ENCODE data around the gene PCCA. TPM values are rescaled to one million over a fixed set of nuclear protein-coding genes. Genes with fewer than 3 reads are reported as not detected.
A peak's percentile ranks its signal among the peaks of the same experiment; 100 is the strongest.

The PCCA gene
- total RNA-seq, 4 donors from 2014 or later: 46.9 to 66.0 (median 49.4) TPM

DNA sequence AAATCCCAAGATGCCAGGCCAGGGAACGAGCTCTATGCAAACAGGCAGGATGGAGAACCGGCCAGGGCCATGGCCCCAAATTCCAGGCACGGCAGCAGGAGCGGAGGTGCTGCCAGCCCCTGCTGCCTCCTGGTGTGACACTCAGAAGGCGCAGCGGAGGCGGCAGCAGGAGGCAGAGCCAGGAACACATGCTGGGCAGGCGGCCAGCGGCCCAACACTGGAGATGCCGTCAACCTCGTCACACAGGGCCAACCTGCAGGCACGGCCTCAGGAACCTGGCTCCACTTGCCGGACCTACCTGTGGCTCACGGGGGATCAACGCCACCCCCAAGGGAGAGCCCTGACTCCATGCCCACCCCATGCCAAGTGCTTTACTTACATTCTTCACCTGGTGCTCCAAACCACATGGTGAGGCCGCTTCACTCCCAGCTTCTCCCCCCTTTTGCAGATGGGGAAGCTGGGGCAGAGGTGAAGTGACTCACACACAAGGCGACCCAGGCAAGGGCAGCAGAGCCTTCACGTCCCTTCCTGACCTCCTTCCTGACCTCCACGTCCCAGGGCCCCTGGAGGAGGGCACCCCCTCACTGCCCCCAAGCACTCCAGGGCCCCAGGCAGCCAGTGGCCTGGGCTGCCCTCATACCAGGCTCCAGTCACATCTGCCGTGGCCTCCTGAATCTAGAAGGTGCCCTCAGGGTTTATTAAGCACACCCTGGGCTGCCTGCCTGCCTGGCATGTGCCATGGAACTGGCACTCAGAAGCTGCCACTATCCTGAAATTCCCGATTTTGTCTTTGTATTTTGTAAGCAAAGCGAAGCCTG, 456.2 kb downstream of the PCCA start:
- no peaks in the 10 kb centered on the region for H3K36me3 ChIP-seq
- H3K27ac ChIP-seq: no peak overlapping the region
- TF ChIP-seq, protein P1, sequence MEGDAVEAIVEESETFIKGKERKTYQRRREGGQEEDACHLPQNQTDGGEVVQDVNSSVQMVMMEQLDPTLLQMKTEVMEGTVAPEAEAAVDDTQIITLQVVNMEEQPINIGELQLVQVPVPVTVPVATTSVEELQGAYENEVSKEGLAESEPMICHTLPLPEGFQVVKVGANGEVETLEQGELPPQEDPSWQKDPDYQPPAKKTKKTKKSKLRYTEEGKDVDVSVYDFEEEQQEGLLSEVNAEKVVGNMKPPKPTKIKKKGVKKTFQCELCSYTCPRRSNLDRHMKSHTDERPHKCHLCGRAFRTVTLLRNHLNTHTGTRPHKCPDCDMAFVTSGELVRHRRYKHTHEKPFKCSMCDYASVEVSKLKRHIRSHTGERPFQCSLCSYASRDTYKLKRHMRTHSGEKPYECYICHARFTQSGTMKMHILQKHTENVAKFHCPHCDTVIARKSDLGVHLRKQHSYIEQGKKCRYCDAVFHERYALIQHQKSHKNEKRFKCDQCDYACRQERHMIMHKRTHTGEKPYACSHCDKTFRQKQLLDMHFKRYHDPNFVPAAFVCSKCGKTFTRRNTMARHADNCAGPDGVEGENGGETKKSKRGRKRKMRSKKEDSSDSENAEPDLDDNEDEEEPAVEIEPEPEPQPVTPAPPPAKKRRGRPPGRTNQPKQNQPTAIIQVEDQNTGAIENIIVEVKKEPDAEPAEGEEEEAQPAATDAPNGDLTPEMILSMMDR (IDR thresholded peaks at IDR 0.05): no peak
- TF ChIP-seq POLR2A (IDR thresholded peaks at IDR 0.05): no peak
- no peaks in the 10 kb centered on the region for H3K4me1 ChIP-seq
- peak in 1 of 3 donors; percentile 29 for DNase-seq
- H3K4me3 ChIP-seq: no peak overlapping the region
- no peaks in the 10 kb centered on the region for H3K9me3 ChIP-seq
- H3K27me3 ChIP-seq: no peaks in the 10 kb centered on the region

DNA sequence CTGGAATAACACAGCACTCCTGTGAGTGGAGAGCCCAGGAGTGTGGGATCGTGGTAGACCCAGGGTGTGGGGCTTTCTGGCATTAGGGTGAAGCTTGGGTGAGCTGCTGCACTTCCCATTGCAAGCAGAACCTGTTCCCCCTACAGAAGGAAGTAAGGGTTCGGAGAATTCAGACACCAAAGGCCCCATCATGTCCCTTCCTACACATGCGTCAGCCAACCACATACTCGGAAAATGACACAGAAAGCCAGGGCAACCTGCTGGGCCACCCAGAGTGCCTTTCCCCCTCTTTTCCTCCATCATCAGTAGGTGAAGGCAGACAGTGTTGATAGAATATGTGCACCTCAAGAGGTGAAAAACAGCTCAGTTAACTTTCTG, 456.8 kb downstream of the PCCA start:
- no peaks in the 10 kb centered on the region for H3K36me3 ChIP-seq
- no peaks in the 10 kb centered on the region for H3K9me3 ChIP-seq
- no peak for DNase-seq
- H3K27me3 ChIP-seq: no peaks in the 10 kb centered on the region
- no peaks in the 10 kb centered on the region for H3K4me1 ChIP-seq
- no peak overlapping the region for H3K4me3 ChIP-seq
- TF ChIP-seq POLR2A (IDR thresholded peaks at IDR 0.05): no peak
- TF ChIP-seq, protein P1 (IDR thresholded peaks at IDR 0.05): no peak
- H3K27ac ChIP-seq: no peak overlapping the region

DNA sequence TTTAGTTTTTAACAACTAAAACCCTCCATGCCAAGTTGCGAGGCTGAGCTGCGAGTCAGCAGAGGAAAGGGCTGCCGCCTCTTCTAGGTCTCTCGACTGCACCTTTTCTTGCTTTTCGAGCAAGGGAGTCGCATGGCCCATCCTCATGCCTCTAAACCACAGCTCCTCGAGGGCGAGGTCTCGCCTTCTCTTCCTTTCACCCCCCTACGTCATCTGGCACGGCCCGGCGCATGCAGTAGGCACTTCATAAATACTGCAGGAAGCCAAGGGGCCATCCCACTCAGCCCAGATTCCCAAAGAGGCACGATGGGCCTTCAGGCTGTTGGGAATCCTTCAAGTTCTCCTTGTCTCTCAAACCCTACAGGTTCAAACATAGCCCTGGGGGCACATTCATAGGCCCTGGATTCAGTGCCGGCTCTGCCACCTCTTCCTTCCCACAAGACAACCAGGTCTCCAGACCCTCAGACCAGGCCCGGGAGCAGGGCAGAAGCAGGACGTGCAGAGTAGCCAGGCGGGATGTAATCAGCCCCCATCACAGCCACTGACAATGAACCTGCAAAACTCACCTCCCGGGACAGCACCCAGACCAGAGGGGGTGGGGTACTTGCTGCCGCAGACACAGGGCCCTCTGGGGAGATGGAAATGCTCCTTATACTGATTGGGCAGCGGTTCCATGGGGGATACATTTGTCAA, 458.0 kb downstream of the PCCA start:
- H3K27ac ChIP-seq: no peak overlapping the region

DNA sequence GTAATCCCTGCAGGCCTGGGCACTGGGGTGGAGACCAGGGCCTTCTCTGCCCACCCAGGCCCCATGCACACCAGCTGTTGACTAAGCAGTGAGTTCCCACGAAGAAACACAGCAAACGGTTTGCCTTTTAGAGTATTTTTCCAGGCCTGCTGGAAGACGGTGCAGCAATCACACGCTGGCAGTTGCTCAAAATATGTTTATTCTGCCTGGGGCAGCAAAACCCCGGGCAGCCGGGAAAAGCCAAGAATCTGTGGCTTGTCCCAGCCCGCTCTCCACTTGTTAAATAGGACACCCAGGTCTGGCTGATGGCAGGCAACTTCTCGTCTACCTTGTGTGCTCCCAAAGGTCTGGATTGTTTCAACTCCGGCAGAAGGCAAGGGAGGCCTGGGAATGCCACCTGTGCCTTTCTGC, 458.9 kb downstream of the PCCA start:
- H3K36me3 ChIP-seq: no peaks in the 10 kb centered on the region
- TF ChIP-seq, protein P1 (IDR thresholded peaks at IDR 0.05): no peak
- TF ChIP-seq POLR2A (IDR thresholded peaks at IDR 0.05): no peak
- no peak overlapping the region for H3K4me3 ChIP-seq
- no peaks in the 10 kb centered on the region for H3K27me3 ChIP-seq
- no peaks in the 10 kb centered on the region for H3K4me1 ChIP-seq
- H3K27ac ChIP-seq: no peak overlapping the region
- no peak for DNase-seq
- H3K9me3 ChIP-seq: no peaks in the 10 kb centered on the region

More for the DNA sequence above, 458.0 kb downstream of the PCCA start:
- Histone ChIP-seq H3K4me1 (no peaks in the 10 kb centered on the region), H3K36me3 (no peaks in the 10 kb centered on the region), H3K4me3 (no peak overlapping the region), H3K27me3 (no peaks in the 10 kb centered on the region), H3K9me3 (no peaks in the 10 kb centered on the region)
- DNase-seq: peak in 1 of 3 donors; percentile 35
- TF ChIP-seq POLR2A (IDR thresholded peaks at IDR 0.05): no peak
- TF ChIP-seq, protein P1 (IDR thresholded peaks at IDR 0.05): no peak

DNA sequence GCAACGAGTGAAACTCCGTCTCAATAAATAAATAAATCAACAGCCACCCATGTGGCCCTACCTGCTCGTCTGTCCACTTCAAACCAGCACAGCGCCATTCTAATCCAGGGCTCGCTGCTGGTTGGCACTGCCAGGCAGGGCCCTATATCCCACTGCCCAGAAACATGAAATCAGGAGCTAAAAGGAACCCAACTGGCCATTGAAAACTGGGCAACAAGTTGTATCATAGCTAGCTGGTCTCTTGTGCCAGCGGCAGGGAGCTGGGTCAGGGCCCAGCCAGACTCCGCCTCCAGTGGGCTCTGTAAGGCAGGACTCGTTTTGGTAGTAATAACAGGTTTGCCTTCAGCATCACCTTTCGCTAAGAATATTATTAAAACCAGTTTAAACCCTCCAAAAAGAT, 460.4 kb downstream of the PCCA start:
- Histone ChIP-seq H3K9me3 (no peaks in the 10 kb centered on the region), H3K27ac (no peak overlapping the region), H3K27me3 (no peaks in the 10 kb centered on the region), H3K36me3 (no peaks in the 10 kb centered on the region), H3K4me1 (no peaks in the 10 kb centered on the region), H3K4me3 (no peak overlapping the region)
- TF ChIP-seq, protein P1 (IDR thresholded peaks at IDR 0.05): no peak
- no peak for TF ChIP-seq POLR2A (IDR thresholded peaks at IDR 0.05)
- DNase-seq: peak in 1 of 3 donors; percentile 26

Measured in Peyer's patch (tissue), 4 donors.